ENCODE data around the gene TNFRSF6B.

- TF ChIP-seq CTCF (IDR thresholded peaks at IDR 0.05), result no peak
- TF ChIP-seq ZFX (IDR thresholded peaks at IDR 0.05; ENCODE audit: borderline replicate concordance), result no peak
Measured at GRCh38 chr20:63678667-63679465, 17.6 kb upstream of the TNFRSF6B start.

Data from 22Rv1 (cell line).